GM19438 (cell line): ENCODE results near the gene PLA2G2A.

ENCODE experiments used
- ATAC-seq: cut with Tn5 transposase; IDR thresholded peaks from one replicate; pipeline ENCODE4 v1.9.1; 2021; ENCODE audit warnings: low read depth; ENCODE audit not compliant: unreplicated experiment

The PLA2G2A gene

DNA sequence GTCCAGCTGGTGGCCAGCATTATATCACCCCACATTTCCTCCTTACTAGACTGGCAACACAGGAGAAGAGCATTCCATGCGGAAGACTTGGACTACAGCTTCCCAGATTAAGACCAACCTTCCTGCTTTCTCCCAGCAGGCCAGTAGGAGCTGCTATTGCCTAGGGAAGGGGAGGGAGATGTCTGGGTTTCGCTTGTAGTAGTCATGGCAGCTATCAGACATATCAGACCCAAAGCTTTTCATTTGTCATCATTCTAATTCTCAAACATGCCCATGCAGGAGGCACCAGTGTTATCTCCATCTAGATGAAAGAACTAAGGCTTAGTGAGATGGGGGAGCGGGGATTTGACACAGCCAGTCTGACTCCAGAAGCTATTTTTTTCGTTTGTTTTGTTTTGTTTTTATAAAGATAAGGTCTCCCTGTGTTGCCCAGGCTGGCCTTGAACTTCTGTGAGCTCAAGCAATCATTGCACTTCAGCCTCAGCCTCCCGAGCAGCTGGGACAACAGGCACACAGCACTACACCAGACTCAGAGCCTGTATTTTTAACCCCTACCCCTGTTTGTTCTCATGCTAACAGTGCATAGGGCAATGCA, 4.5 kb downstream of the PLA2G2A start:
- no peak for ATAC-seq

DNA sequence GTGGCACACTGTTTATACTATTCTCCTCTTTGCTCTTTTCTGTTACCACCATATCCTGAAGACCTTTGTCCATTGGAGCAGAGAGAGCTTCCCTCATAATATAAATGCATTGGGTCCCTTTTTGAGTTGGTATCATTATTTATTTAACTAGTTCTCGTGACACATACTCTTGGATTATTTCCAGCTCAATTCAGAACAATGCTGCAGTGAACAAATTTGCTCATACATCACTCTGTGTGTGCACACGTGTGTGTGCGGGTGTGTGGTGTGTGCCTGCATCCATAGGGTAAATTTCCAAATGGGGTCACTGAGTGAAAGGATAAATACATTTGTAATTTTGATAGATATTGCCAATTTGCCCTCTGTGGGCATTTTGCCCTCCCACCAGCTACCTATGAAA, 5.8 kb downstream of the PLA2G2A start:
- no peak for ATAC-seq

DNA sequence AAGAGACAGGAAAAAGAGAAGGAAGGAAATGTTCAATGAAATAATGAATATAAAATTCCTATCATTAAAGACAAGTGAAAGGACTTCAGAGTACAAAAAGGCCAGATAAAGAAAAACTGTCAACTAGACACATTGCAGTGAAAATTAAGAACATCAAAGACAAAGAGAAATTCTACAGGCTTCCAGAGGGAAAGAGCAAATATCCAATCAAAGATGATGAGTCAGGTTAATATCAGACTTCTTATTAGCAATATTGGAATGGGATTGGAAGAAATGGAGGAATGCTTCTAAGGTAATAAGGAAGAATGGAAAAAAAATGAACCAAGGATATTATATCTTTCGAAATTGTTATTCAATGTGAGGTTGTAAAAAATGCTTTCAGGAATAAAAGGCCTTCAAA, 7.8 kb downstream of the PLA2G2A start:
- ATAC-seq: no peak

DNA sequence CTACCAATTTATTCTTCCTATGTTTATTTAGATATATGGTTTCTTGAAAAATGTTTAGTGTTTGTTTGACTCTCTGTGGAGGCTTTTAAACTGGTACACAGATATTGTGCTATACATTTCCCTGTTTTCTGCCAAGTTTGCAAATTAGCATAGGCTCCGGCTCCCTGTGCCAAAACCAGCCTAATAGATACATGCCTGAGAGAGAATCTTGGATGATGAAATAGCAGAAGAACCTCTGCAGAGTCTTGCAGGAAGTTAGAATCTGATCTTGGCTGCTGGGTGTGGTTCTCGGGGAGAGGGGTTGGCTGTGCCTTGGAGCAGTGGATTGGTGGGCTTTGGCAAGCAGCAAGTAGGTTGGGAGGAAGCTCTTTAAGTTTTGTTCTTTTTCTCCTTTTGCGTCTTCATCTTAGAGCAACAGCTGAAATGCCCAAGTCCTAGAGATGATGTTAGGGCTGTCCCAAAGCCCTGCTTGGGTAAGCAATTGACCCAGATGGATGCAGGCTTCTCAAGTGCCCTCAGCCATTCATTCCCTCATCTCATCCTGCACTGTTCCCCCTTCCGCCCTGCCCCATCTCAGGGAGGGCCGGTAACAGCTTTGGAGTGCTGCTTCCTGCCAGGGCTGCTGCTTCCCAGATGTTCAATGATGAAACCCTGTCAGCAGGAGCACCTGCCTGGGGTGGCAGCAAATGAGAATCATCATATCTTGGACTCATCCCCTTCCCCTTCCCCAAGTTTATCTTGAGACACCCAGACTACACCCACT, 9.3 kb downstream of the PLA2G2A start:
- ATAC-seq: no peak

DNA sequence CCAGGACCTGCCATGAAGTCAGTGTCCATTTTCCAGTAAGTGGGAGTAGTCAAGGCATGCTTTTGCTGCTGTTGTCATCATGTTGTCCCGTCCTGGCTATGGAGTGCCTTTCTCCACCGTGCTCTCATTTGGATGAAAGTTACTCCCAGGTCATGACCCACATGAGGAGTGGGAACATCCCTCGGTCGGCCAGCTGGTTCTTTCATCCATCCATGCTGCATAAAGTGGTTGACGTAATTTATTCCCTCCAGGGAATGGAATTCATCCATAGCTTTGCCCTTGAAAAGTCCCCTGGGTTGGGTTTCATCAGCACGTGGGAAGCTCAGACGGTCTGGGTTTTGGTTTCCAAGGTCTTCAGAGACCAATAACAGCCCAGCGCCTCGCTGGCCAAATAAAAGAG, 11.6 kb downstream of the PLA2G2A start:
- no peak for ATAC-seq

DNA sequence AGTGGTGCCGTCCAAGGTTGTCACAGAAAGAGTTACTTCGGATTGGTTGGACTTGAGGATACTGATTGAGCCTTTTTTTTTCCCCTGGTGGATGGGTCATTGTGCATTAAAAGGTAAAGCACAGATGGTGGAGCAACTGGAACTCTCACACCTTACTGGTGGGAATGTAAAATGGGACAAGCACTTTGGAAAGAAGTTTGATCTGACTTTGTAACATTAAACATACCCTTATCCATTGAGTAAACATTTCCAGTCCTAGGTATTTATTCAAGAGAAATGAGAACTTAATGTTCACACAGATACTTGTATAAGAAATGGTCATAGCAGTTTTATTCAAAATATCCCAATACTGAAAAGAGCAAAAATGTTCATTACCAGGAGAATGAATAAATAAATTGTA, 14.9 kb downstream of the PLA2G2A start:
- no peak for ATAC-seq

DNA sequence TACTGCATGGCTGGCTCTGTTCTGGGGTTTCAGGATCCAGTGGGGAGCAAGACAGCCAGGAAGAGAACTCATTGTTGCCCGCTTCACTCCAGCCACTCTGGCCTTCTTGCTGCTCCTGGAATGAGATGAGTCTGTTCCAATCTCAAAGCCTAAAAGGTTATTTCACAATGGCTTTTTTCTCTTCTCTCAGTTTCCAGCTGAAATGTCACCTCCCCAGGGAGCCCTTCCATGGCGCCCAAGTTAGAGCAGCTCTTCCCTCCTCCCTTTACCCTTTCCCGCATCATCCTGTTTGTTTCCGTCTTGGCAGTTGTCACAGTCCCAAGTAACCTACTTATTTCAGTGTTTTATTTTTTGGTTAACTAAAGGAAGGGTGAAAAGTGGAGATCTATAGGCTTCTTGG, 15.8 kb downstream of the PLA2G2A start:
- ATAC-seq: no peak

DNA sequence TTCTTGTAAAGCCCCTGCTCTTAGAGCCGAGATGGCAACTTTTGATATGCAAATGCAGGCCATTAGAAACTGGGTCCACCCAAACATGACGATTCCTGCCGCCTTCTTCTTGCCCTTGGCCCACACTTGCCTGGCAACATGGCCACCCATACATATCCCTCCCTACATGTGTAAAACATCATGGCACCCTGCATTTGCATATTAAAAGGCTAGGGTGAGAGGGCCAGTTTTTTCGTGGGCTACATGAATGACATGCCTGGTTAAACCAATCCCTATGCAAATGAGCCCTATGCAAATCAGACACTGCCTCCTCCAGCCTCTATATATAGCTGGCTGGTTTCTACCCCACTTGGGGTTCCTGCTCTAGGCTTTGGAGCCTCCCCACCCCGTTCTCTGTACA, 18.8 kb downstream of the PLA2G2A start:
- ATAC-seq: no peak

DNA sequence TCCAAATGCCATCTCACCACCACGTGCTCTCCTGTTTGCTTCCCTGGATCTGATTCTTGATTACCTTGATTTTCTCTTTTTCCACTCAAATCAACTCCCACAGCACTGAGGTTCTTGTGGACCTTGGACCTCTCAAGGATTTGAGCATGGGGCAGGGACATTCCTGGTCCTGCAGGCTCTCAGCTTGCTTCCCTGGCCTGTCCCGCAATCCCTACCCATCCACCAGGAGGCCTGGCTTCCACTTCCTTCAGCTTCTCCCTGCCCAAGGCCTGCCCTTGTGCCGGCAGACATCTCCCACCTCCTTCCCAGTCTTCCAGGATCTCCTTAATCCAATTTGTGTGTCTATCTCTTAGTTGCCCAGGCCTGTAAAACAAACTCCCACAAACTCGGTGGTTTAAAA, 21.6 kb downstream of the PLA2G2A start:
- ATAC-seq: no peak

DNA sequence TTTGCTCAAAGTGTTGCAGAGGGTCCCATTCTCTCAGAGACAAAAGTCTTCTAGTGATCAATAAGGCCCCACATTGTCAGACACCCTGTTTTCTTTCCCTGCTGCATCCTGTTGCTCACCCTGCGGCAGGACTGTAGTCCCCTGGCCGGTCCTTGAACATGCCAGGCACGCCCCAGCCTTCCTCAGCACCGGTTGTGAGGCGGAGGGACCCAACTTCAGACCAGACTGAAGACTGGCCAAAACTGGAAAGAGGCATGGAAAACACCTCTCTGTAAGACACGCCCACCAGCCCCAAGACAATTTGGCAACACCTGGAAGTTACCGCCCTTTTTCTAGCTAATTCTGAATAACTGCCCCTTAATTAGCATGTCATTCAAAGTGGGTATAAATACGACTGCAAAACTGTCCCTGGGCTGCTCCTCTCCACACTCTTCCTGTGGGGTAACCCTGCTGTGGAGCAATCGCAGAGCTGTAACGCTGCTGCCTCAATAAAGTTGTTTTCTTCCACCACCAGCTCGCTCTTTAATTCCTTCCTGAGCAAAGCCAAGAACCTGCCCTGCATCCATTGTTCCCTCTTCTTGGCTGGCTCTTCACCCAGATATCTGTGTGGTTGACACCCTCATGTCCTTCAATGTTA, 23.8 kb downstream of the PLA2G2A start:
- no peak for ATAC-seq

DNA sequence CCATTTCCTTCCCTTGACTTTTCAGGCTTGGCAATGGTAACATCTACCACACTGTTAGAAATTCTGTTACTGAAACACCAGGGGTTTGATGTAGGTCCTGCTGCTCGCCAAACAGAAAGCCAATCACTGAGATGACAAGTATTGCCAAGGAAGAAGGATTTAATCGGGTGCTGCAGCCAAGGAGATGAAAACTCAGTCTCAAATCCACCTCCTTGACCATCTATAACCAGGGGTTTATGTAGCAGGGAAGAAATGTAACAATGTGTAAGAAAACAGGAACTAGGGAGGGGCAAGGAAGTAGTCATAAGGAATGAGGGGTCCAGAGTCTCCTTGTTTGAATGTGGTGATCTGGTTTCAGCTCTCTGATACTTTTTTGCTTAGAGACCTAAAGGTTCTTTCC, 25.4 kb downstream of the PLA2G2A start:
- ATAC-seq: no peak

DNA sequence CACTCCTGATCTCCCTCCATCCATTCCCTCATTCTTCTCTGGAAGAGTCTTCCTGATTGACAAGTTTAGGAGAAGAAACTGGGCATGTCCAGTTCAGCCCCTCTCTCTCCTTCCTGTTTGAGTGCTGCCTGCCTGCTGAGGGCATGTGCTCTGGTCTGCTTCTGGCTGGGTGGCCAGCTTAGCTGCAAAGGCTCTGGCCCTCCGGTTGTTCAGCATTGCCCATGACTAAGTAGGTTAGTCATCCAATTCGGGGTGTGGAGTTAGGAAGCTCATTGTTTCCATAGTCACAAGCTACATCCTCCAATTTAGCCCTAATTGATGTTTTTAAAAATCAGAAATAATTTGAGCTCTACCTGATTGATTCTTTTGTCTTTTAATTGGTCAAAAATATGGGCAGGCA, 30.4 kb downstream of the PLA2G2A start:
- ATAC-seq: no peak

DNA sequence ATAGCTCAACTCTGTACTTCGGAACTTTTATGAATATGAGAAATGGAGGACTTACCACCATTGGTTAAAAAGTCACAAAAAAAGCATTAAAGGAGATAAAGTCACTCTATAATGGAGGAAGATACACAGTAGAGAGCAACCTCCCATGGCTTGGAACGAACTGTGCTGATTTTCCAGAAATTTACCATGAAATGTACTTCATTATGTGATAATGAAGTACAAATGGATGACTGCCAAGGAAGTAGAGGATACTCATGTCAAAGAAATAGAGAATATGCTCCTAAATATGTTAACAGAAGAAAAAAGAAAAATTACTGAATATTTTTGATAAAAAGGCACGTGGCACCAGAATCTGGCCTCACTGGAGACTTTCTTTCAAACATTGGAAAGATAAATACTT, 32.4 kb downstream of the PLA2G2A start:
- no peak for ATAC-seq

DNA sequence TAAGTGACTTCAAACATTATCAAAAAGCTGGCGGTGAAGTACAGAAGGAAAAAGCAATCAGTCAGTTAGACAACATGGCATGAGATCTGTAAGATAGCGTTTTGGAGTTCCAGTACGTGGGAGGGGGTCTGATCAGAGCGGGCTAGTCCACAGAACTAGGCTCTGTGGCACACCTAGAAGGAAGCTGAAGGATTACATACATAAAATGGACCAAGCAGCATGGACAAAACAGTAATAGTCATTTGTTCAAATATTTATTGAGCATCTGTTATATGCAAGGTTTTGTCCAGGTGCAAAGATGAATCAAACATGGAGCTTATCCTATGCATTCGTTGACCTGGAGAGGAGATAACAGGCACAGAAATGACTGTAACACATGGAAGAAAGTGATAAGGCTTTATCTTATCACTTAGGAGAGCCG, 33.1 kb downstream of the PLA2G2A start:
- no peak for ATAC-seq

DNA sequence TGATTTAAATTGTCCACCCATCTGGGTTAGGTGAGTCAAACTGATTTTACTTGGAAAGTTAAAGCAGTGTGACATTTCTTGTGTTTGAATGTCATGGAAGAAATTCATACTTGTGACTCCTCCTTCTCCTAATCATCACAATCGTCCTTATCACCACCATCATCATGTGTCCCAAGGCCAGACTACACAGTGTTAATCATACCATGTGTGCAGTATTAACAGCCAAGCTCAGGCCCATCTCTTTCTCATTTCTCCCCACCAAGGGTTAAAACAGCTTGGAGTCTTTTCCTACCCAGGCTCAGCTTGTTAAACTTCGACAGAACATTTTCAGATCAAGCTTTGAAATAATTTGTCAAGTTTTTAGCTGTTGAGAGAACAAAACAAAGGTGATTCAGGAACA, 33.5 kb downstream of the PLA2G2A start:
- no peak for ATAC-seq

DNA sequence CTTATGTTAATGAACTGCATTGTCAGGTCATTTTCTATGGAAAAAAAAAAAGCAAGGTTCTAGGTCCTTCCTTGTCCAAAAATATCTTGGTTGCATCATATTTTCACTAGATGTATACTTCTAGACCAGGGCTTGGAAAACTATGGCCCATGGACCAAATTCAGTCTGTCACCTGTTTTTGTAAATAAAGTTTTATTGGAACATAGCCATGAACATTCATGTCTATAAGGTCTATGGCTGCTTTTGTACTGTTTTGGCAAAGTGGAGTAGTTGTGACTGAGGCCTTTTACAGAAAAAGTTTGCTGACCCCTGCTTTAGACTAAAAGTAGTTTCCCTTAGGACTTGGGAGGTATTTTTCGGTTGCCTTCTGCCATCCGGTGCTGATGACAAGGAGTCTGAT, 36.8 kb downstream of the PLA2G2A start:
- ATAC-seq: no peak

DNA sequence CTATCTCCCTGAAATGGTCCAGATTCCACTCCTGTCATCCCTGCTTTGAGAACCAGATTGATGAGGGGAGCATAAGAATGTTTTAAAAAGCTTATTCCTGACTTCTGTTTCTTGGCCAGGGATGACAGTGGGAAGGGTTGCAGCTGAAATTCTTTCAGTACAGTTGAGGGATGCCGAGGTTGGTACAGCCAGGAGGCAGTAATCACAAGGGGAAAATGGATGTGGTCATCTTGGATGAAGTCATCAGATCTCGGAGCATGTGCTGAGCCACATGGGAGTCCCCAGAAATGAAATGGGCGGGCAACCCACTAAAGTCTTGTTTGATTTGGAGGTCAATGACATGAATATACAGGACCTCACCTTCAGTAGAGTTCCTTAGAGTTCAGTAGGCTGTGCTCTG, 37.3 kb downstream of the PLA2G2A start:
- ATAC-seq: no peak

DNA sequence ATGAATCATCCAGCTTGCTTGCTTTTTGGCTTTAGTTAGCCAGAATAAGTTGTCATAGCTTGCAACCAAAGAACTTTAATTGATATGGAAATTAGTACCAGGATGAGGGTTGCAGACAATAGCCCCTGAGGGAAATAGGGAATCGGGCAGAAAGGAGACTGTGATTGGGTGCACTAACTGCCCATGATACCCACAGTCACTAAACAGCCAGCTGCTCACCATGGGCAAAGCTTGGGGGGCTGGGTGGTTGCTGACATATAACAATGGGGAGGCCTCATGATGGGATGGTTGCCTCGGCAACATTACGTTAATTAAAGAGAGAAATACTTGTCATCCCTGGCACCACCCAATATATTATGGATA, 38.2 kb downstream of the PLA2G2A start:
- ATAC-seq: no peak

DNA sequence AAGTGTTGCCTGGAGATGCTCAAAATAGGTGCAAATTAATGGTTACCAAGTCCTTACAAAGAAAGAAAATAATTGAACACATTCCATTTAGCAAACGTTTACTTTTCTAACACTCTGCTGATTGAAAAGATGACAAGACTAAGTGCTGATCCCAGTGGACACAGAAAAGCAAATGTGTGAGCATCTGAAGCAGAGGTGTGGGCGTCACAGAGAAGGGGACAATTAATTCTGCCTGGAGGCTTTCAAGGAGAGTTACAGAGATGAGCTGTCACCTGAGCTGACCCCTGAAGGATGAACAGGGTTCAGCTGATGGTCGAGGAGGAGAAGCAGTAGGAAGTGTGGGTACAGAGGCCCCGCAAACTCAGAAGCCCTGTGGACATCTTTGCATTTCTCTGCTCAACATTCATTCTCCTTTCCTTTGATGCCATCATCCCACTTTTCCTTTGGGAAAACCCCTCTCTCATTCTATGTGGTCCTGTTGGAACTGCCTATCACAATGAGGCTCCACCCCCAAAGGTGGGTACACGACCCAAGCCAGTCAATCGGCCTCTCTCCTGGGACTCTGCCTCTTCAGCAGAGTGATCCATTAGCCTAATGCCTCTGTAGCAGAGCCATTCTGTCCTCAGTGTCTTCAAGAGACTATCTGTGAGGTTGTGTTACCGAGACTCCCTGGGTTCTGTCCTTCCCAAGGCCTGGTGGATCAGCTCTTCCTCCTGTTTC, 38.8 kb downstream of the PLA2G2A start:
- ATAC-seq: no peak

DNA sequence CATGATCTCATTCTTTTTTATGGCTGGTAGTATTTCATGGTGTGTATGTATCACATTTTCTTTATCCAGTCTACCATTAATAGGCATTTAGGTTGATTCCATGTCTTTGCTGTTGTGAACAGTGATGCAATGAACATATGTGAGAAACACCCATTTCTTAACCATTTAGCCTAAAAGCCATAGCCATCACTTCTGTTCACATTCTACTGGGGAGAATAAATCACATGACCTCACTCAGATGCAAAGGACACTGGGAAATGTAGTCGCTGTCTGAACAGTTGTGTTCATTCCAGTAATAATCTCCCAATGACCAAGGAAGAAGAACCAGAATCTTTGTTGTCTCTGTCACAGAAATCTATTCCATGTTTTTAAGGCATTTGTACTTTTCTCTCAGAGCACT, 40.9 kb downstream of the PLA2G2A start:
- no peak for ATAC-seq

DNA sequence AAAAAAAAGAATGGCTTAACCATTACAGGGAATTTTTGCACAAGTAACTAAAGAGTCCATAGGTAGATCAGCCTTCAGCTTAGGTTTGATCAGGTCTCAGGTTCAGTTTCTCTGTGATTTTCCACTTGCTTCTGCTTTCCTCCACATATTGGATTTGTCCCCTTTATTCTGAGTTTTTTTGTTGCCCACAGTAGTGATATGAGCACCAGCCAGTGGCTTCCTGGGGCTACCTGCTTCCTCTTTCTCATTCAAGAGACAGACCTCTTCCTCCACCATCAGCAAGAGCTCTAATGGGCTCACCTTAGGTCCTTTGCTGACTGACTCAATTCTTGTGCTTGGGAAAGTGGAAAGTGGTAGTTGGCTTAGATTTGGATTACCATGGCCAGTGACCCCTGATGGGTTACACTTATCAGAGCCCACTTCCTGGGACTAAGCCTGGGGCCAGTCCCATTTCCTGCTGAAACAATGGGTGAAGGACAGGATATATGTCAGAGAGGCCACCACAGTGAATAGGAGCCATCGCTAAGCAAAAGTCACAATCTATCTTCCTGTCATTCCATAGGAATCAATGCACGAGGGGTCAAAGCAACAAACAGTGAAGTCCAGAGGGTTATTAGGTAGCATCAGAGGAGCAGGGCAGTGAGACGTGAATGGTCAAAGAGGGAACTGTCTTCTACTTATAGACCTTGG, 43.2 kb downstream of the PLA2G2A start:
- ATAC-seq: no peak
